Brain microvascular endothelial cell (primary cell): ENCODE data around the gene IGF2R.

Experiments
- DNase-seq: peaks from one replicate; pipeline ENCODE4 v3.0.0-alpha.2; 2020
- H3K27ac ChIP-seq: fragments of 250-450 bp; sonication (Bioruptor Pico); 2 replicates; pipeline ENCODE4 v1.5.1; 2020; ENCODE audit warnings: mild to moderate bottlenecking, moderate library complexity
- H3K27me3 ChIP-seq: fragments of 250-450 bp; sonication (Bioruptor Pico); replicated peaks from 2 replicates; pipeline ENCODE4 v1.5.1; 2020; ENCODE audit warnings: mild to moderate bottlenecking
- H3K36me3 ChIP-seq: fragments of 250-450 bp; sonication (Bioruptor Pico); replicated peaks from 2 replicates; pipeline ENCODE4 v1.5.1; 2020; ENCODE audit warnings: mild to moderate bottlenecking
- H3K4me3 ChIP-seq: 2 replicates; pipeline ENCODE4 v1.5.1; 2011; ENCODE audit warnings: low read depth, mild to moderate bottlenecking, control low read depth, low read length, moderate library complexity
- CTCF ChIP-seq: IDR thresholded peaks from 2 replicates; pipeline ENCODE4 v1.5.1; 2011; ENCODE audit warnings: low read depth, mild to moderate bottlenecking, moderate library complexity, low read length, control low read depth, inconsistent platforms; ENCODE audit errors: missing control alignments
- in situ Hi-C: cut with HindIII; loops from 2 replicates; pipeline ENCODE4 v1.10.0; 2017; ENCODE audit warnings: low sequenced_read_pairs, low pct_ligation_motif_present

Gene IGF2R

GRCh38 chr6:160043784-160044183 is 74.9 kb downstream of the IGF2R start:
- Histone ChIP-seq H3K27ac (peak overlapping the region; percentile 77), H3K27me3 (no peaks in the 10 kb centered on the region), H3K36me3 (peaks cover 31% of the 10 kb centered on the region), H3K4me3 (no peak overlapping the region)
- DNase-seq: no peak
- TF ChIP-seq CTCF: no peak
- in situ Hi-C loops: no loop called here

GRCh38 chr6:160044687-160045086 is 75.8 kb downstream of the IGF2R start:
- Histone ChIP-seq H3K27me3 (no peaks in the 10 kb centered on the region), H3K36me3 (peaks cover 37% of the 10 kb centered on the region), H3K4me3 (no peak overlapping the region), H3K27ac (no peak overlapping the region)
- TF ChIP-seq CTCF: no peak
- DNase-seq: no peak
- in situ Hi-C loops: no loop called here

GRCh38 chr6:160048471-160048870 is 79.6 kb downstream of the IGF2R start:
- H3K27ac ChIP-seq: no peak overlapping the region
- TF ChIP-seq CTCF: peak; percentile 12
- H3K27me3 ChIP-seq: no peaks in the 10 kb centered on the region
- no peak overlapping the region for H3K4me3 ChIP-seq
- in situ Hi-C loops: no loop called here
- H3K36me3 ChIP-seq: peaks cover 53% of the 10 kb centered on the region
- no peak for DNase-seq

GRCh38 chr6:160049346-160049745 is 80.5 kb downstream of the IGF2R start:
- Histone ChIP-seq H3K27ac (no peak overlapping the region), H3K4me3 (no peak overlapping the region), H3K27me3 (no peaks in the 10 kb centered on the region), H3K36me3 (peaks cover 62% of the 10 kb centered on the region)
- in situ Hi-C loops: no loop called here
- no peak for TF ChIP-seq CTCF
- DNase-seq: no peak

- H3K27me3 ChIP-seq: no peaks in the 10 kb centered on the region
- DNase-seq: no peak
- H3K27ac ChIP-seq: no peak overlapping the region
- peaks cover 66% of the 10 kb centered on the region for H3K36me3 ChIP-seq
- TF ChIP-seq CTCF: no peak
- H3K4me3 ChIP-seq: no peak overlapping the region
- in situ Hi-C loops: no loop called here
These were observed 81.1 kb downstream of the IGF2R start for GRCh38 chr6:160050022-160050421.

GRCh38 chr6:160051390-160051789 is 82.5 kb downstream of the IGF2R start:
- Histone ChIP-seq H3K4me3 (no peak overlapping the region), H3K27me3 (no peaks in the 10 kb centered on the region), H3K36me3 (peaks cover 66% of the 10 kb centered on the region), H3K27ac (no peak overlapping the region)
- DNase-seq: no peak
- in situ Hi-C loops: no loop called here
- TF ChIP-seq CTCF: no peak
